HepG2 (cell line): ENCODE results near the gene DDX31. TPM values are rescaled to one million over a fixed set of nuclear protein-coding genes. Genes with fewer than 3 reads are reported as not detected.

Experiments
- ATAC-seq: fragments of 200-7000 bp; cut with Tn5 transposase; 3 replicates; pipeline ENCODE4 v1.9.1; 2020; ENCODE audit warnings: mild to moderate bottlenecking, moderate library complexity
- BruUV-seq: library from RNA; stranded (reverse); fragments of 400-500 nt; replicated peaks from 2 replicates; lab custom pipeline; 2021; lab: Mats Ljungman, UMichigan
- CTCF ChIA-PET: fragments of 300-600 bp; formaldehyde crosslinking; extraction: SDS; loops from one replicate; lab custom pipeline; 2021; ENCODE audit warnings: low total read pairs, inconsistent platforms, low intra/inter-chr PET ratio; lab: Yijun Ruan, JAX
- POLR2A ChIA-PET: fragments of 350-600 bp; sonication (Branson Sonifier 250); formaldehyde crosslinking; loops from one replicate; lab custom pipeline; 2020; ENCODE audit warnings: antibody characterized with exemption, inconsistent platforms; lab: Yijun Ruan, JAX
- DNase-seq: peaks from one replicate; pipeline ENCODE4 v3.0.0-alpha.2; 2015; ENCODE audit warnings: low spot score
- FAIRE-seq: peaks from 3 replicates; lab custom pipeline; 2011; peaks lifted over from hg19 to GRCh38; lab: Jason Lieb, UNC
- H2AFZ ChIP-seq: one replicate; pipeline ENCODE4 v1.6.1; 2011; ENCODE audit warnings: low read length, inconsistent platforms
- H3K27ac ChIP-seq: fragments of 300-600 bp; 3 replicates; pipeline ENCODE4 v1.8.0; 2011; ENCODE audit warnings: mixed run types, mild to moderate bottlenecking, mixed read lengths, low read length, inconsistent platforms; ENCODE audit not compliant: insufficient read depth; ENCODE audit errors: extremely low read length
- H3K27me3 ChIP-seq, 2 experiments: fragments of 200-600 bp in 1 of 2; 2 replicates in 1 of 2; 3 replicates in 1 of 2; pipeline versions ENCODE4 v1.6.0 to v1.8.0; 2011; ENCODE audit warnings: low read length in 2 of 2, mild to moderate bottlenecking in 2 of 2, moderate library complexity in 2 of 2, inconsistent platforms in 1 of 2; ENCODE audit not compliant: insufficient read depth in 2 of 2, control insufficient read depth in 1 of 2
- H3K36me3 ChIP-seq, 2 experiments: fragments of 200-600 bp in 1 of 2; replicated peaks in 1 of 2; 2 replicates in 1 of 2; 3 replicates in 1 of 2; pipeline versions ENCODE4 v1.5.1 to v1.8.0; 2011; ENCODE audit warnings: low read length in 2 of 2, inconsistent platforms in 1 of 2; ENCODE audit not compliant: insufficient read depth in 2 of 2, control insufficient read depth in 1 of 2
- H3K4me1 ChIP-seq: 2 replicates; pipeline ENCODE4 v1.5.1; 2012; ENCODE audit warnings: low read length, inconsistent platforms; ENCODE audit not compliant: insufficient read depth
- H3K4me2 ChIP-seq: 2 replicates; pipeline ENCODE4 v1.6.0; 2011; ENCODE audit warnings: low read depth, low read length, inconsistent platforms
- H3K4me3 ChIP-seq, 3 experiments: fragments of 200-600 bp in 1 of 3; sonication (generic), shearing (Covaris generic) in 1 of 3; replicated peaks in 1 of 3; 2 replicates each; pipeline ENCODE4 v1.5.1; 2011 to 2016; ENCODE audit warnings: low read length in 3 of 3, inconsistent platforms in 2 of 3, low read depth in 2 of 3, mild to moderate bottlenecking in 2 of 3, control low read depth in 1 of 3, mixed read lengths in 1 of 3; ENCODE audit not compliant: insufficient read depth in 1 of 3
- H3K79me2 ChIP-seq: one replicate; pipeline ENCODE4 v1.6.1; 2011; ENCODE audit warnings: low read length, inconsistent platforms; ENCODE audit not compliant: insufficient read depth
- H3K9ac ChIP-seq: 2 replicates; pipeline ENCODE4 v1.6.0; 2011; ENCODE audit warnings: mild to moderate bottlenecking, low read depth, low read length, inconsistent platforms; ENCODE audit not compliant: insufficient read depth
- H3K9me3 ChIP-seq: 2 replicates; pipeline ENCODE4 v1.5.1; 2012; ENCODE audit warnings: mild to moderate bottlenecking, low read length
- H4K20me1 ChIP-seq: 2 replicates; pipeline ENCODE4 v1.6.0; 2011; ENCODE audit warnings: inconsistent platforms, mild to moderate bottlenecking, low read length, moderate library complexity; ENCODE audit not compliant: insufficient read depth
- ARHGAP35 ChIP-seq: sonication (generic); formaldehyde crosslinking; IDR thresholded peaks from 2 replicates; pipeline ENCODE4 v1.9.0; 2022; ENCODE audit warnings: mild to moderate bottlenecking, inconsistent platforms, moderate library complexity, missing genetic modification reagents, borderline replicate concordance
- EEA1 ChIP-seq: sonication (generic); formaldehyde crosslinking; IDR thresholded peaks from 2 replicates; pipeline ENCODE4 v1.5.1; 2020; ENCODE audit warnings: mild to moderate bottlenecking, missing genetic modification reagents, borderline replicate concordance
- FOXM1 ChIP-seq: sonication (generic); formaldehyde crosslinking; IDR thresholded peaks from 2 replicates; pipeline ENCODE4 v1.5.0; 2020; ENCODE audit warnings: missing genetic modification reagents
- GATA4 ChIP-seq: sonication (generic); IDR thresholded peaks from 2 replicates; pipeline ENCODE4 v1.6.1; 2016; ENCODE audit warnings: antibody characterized with exemption, low read depth, borderline replicate concordance
- MTF2 ChIP-seq: sonication (generic); formaldehyde crosslinking; IDR thresholded peaks from 2 replicates; pipeline ENCODE4 v1.5.0; 2020; ENCODE audit warnings: missing genetic modification reagents, borderline replicate concordance
- PRMT3 ChIP-seq: sonication (generic); formaldehyde crosslinking; IDR thresholded peaks from 2 replicates; pipeline ENCODE4 v1.8.1; 2022; ENCODE audit warnings: low read depth, mild to moderate bottlenecking, moderate library complexity, missing genetic modification reagents, borderline replicate concordance
- SALL2 ChIP-seq: sonication (generic); formaldehyde crosslinking; IDR thresholded peaks from 2 replicates; pipeline ENCODE4 v1.8.1; 2023; ENCODE audit warnings: mild to moderate bottlenecking, missing genetic modification reagents, inconsistent platforms
- TBX3 ChIP-seq: fragments of 450-650 bp; IDR thresholded peaks from 2 replicates; pipeline ENCODE4 v1.6.1; 2017; ENCODE audit warnings: antibody characterized with exemption, mild to moderate bottlenecking, inconsistent platforms, borderline replicate concordance
- ZNF101 ChIP-seq: sonication (generic); formaldehyde crosslinking; IDR thresholded peaks from 2 replicates; pipeline ENCODE4 v1.4.0; 2020; ENCODE audit warnings: mild to moderate bottlenecking, low read depth, missing genetic modification reagents, borderline replicate concordance
- ZNF292 ChIP-seq: sonication (generic); formaldehyde crosslinking; IDR thresholded peaks from 2 replicates; pipeline ENCODE4 v1.8.1; 2022; ENCODE audit warnings: mild to moderate bottlenecking, low read depth, missing genetic modification reagents, borderline replicate concordance
- ZSCAN25 ChIP-seq: sonication (generic); formaldehyde crosslinking; IDR thresholded peaks from 2 replicates; pipeline ENCODE4 v1.8.0; 2022; ENCODE audit warnings: mild to moderate bottlenecking, missing genetic modification reagents
- WGBS: methylation state at CpG from one replicate; pipeline ENCODE4 v1.1.6; 2017; ENCODE audit warnings: low lambda C conversion rate; 5-methylcytosine and 5-hydroxymethylcytosine counted together
- in situ Hi-C: cut with HindIII; loops from 2 replicates; pipeline ENCODE4 v1.10.0; 2017; ENCODE audit warnings: low pct_unique_long_range_greater_than_20kb; ENCODE audit not compliant: extremely low pct_ligation_motif_present
- intact Hi-C: fragments of 100-400 bp; cut with micrococcal nuclease; formaldehyde crosslinking; loops from one replicate; pipeline ENCODE4 v1.10.0; 2022; ENCODE audit not compliant: unreplicated experiment
- polyA plus RNA-seq, 8 experiments: library from polyadenylated mRNA; depleted of rRNA in 3 of 8; stranded (reverse) in 7 of 8; unstranded in 1 of 8; fragments of >200 nt; fragmentation: Illumina TruSeq in 4 of 8; extraction: Trizol in 4 of 8; gene quantifications; 2 replicates each; pipeline versions ENCODE4 v1.2.1 to v1.2.3, GENCODE V29; 2011 to 2016; ENCODE audit warnings: low read depth in 4 of 8, missing spikeins in 1 of 8, mixed read lengths in 1 of 8; ENCODE audit not compliant: insufficient read depth in 1 of 8
- total RNA-seq, 5 experiments: library from RNA; depleted of rRNA; stranded (reverse); fragments of >200 nt; fragmentation: Illumina TruSeq; extraction: Trizol; gene quantifications; 2 replicates each; pipeline ENCODE4 v1.2.3, GENCODE V29; 2016; ENCODE audit warnings: low read depth in 1 of 5
- TF ChIP-seq, protein P1 (sequence below), 2 experiments: sonication (generic) in 1 of 2; formaldehyde crosslinking in 1 of 2; IDR thresholded peaks; 2 replicates each; pipeline versions ENCODE4 v1.4.0 to v1.6.1; 2016 to 2020; ENCODE audit warnings: borderline replicate concordance in 1 of 2, low read depth in 1 of 2, mild to moderate bottlenecking in 1 of 2, missing genetic modification reagents in 1 of 2
- TF ChIP-seq, protein P2 (sequence below): sonication (generic); formaldehyde crosslinking; IDR thresholded peaks from 2 replicates; pipeline ENCODE4 v1.9.0; 2022; ENCODE audit warnings: low read depth, missing genetic modification reagents
- TF ChIP-seq, protein P3 (sequence below): sonication (generic); formaldehyde crosslinking; conservative IDR thresholded peaks from 2 replicates; pipeline ENCODE4 v1.5.0; 2020; ENCODE audit warnings: missing genetic modification reagents
- TF ChIP-seq, protein P4 (sequence below): sonication (generic); formaldehyde crosslinking; IDR thresholded peaks from 2 replicates; pipeline ENCODE4 v1.5.0; 2020; ENCODE audit warnings: missing genetic modification reagents

DDX31 gene
- total and polyA plus RNA-seq, 2 of the 13 experiments (the other 11 are each of a cell fraction or from before 2014, with no cell fraction given), result 11.4 to 16.3 TPM

DNA sequence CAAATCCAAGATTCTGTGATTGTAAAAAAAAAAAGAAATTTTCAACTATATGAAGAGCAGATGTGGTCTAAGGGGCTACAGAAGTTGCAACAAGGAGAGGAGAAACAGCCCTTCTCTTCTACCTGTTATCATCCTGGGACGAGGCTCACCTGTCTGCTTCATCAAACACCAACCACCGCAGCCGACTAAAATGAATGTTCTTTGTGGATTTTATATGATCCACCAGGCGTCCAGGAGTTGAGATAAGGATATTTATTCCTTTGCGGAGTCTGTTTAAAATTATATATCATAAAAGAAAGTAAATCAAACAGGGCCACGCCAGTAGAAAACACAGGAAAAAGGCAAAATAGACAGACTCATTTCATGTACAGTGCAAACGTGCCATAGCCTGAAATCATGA is 21.5 kb downstream of the DDX31 start:
- no peak overlapping the region for H2AFZ ChIP-seq
- CTCF ChIA-PET, result no interaction called here
- FAIRE-seq, result no peak
- 96% methylated on average over 7 of the region's 7 CpGs for WGBS
- H3K79me2 ChIP-seq, result no peaks in the 10 kb centered on the region
- no peak for ATAC-seq
- H3K9ac ChIP-seq, result no peak overlapping the region
- H3K27ac ChIP-seq, result no peak overlapping the region
- BruUV-seq, result no TSS peak
- H3K9me3 ChIP-seq, result no peaks in the 10 kb centered on the region
- in situ Hi-C loops (no loop called here), intact Hi-C loops (no loop called here)
- POLR2A ChIA-PET, result no interaction called here
- H3K4me1 ChIP-seq, result peaks cover 13% of the 10 kb centered on the region
- H3K4me3 ChIP-seq, result no peak overlapping the region
- H3K36me3 ChIP-seq, result peaks cover 20 to 66% of the 10 kb centered on the region in 2 experiments
- H3K4me2 ChIP-seq, result no peak overlapping the region
- no peaks in the 10 kb centered on the region for H4K20me1 ChIP-seq
- DNase-seq, result no peak
- H3K27me3 ChIP-seq, result no peaks in the 10 kb centered on the region
- TF ChIP-seq, protein P1, sequence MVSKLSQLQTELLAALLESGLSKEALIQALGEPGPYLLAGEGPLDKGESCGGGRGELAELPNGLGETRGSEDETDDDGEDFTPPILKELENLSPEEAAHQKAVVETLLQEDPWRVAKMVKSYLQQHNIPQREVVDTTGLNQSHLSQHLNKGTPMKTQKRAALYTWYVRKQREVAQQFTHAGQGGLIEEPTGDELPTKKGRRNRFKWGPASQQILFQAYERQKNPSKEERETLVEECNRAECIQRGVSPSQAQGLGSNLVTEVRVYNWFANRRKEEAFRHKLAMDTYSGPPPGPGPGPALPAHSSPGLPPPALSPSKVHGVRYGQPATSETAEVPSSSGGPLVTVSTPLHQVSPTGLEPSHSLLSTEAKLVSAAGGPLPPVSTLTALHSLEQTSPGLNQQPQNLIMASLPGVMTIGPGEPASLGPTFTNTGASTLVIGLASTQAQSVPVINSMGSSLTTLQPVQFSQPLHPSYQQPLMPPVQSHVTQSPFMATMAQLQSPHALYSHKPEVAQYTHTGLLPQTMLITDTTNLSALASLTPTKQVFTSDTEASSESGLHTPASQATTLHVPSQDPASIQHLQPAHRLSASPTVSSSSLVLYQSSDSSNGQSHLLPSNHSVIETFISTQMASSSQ (IDR thresholded peaks at IDR 0.05; ENCODE audit: low read depth), result no peak
- TF ChIP-seq, protein P1 (CRISPR knock-in tag; IDR thresholded peaks at IDR 0.05; ENCODE audit: borderline replicate concordance), result no peak
- no peak for TF ChIP-seq ZNF101 (CRISPR knock-in tag)
- TF ChIP-seq EEA1 (CRISPR knock-in tag), result no peak
- TF ChIP-seq ZNF292 (CRISPR knock-in tag), result no peak
- TF ChIP-seq, protein P2, sequence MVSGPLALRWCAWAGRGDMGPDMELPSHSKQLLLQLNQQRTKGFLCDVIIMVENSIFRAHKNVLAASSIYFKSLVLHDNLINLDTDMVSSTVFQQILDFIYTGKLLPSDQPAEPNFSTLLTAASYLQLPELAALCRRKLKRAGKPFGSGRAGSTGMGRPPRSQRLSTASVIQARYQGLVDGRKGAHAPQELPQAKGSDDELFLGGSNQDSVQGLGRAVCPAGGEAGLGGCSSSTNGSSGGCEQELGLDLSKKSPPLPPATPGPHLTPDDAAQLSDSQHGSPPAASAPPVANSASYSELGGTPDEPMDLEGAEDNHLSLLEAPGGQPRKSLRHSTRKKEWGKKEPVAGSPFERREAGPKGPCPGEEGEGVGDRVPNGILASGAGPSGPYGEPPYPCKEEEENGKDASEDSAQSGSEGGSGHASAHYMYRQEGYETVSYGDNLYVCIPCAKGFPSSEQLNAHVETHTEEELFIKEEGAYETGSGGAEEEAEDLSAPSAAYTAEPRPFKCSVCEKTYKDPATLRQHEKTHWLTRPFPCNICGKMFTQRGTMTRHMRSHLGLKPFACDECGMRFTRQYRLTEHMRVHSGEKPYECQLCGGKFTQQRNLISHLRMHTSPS (CRISPR knock-in tag), result no peak
- TF ChIP-seq MTF2, result no peak
- TF ChIP-seq ZSCAN25 (CRISPR knock-in tag), result no peak
- TF ChIP-seq, protein P3, sequence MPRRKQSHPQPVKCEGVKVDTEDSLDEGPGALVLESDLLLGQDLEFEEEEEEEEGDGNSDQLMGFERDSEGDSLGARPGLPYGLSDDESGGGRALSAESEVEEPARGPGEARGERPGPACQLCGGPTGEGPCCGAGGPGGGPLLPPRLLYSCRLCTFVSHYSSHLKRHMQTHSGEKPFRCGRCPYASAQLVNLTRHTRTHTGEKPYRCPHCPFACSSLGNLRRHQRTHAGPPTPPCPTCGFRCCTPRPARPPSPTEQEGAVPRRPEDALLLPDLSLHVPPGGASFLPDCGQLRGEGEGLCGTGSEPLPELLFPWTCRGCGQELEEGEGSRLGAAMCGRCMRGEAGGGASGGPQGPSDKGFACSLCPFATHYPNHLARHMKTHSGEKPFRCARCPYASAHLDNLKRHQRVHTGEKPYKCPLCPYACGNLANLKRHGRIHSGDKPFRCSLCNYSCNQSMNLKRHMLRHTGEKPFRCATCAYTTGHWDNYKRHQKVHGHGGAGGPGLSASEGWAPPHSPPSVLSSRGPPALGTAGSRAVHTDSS, result no peak
- no peak for TF ChIP-seq FOXM1
- TF ChIP-seq GATA4, result no peak
- no peak for TF ChIP-seq SALL2
- no peak for TF ChIP-seq TBX3
- no peak for TF ChIP-seq ARHGAP35 (CRISPR knock-in tag)
- TF ChIP-seq, protein P4, sequence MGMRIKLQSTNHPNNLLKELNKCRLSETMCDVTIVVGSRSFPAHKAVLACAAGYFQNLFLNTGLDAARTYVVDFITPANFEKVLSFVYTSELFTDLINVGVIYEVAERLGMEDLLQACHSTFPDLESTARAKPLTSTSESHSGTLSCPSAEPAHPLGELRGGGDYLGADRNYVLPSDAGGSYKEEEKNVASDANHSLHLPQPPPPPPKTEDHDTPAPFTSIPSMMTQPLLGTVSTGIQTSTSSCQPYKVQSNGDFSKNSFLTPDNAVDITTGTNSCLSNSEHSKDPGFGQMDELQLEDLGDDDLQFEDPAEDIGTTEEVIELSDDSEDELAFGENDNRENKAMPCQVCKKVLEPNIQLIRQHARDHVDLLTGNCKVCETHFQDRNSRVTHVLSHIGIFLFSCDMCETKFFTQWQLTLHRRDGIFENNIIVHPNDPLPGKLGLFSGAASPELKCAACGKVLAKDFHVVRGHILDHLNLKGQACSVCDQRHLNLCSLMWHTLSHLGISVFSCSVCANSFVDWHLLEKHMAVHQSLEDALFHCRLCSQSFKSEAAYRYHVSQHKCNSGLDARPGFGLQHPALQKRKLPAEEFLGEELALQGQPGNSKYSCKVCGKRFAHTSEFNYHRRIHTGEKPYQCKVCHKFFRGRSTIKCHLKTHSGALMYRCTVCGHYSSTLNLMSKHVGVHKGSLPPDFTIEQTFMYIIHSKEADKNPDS (CRISPR knock-in tag), result no peak
- TF ChIP-seq PRMT3, result no peak
